Glomerular visceral epithelial cell (primary cell): ENCODE measurements around the gene CCDC86.
"Not testable (repeated sequence)": the region's sequence is repeated elsewhere in the genome, so short reads cannot be mapped to it uniquely, and the experiment has no call there.

Experiments used
- DNase-seq: peaks from one replicate; pipeline ENCODE4 v3.0.0-alpha.2; 2016; ENCODE audit errors: extremely low spot score

Gene CCDC86

DNA sequence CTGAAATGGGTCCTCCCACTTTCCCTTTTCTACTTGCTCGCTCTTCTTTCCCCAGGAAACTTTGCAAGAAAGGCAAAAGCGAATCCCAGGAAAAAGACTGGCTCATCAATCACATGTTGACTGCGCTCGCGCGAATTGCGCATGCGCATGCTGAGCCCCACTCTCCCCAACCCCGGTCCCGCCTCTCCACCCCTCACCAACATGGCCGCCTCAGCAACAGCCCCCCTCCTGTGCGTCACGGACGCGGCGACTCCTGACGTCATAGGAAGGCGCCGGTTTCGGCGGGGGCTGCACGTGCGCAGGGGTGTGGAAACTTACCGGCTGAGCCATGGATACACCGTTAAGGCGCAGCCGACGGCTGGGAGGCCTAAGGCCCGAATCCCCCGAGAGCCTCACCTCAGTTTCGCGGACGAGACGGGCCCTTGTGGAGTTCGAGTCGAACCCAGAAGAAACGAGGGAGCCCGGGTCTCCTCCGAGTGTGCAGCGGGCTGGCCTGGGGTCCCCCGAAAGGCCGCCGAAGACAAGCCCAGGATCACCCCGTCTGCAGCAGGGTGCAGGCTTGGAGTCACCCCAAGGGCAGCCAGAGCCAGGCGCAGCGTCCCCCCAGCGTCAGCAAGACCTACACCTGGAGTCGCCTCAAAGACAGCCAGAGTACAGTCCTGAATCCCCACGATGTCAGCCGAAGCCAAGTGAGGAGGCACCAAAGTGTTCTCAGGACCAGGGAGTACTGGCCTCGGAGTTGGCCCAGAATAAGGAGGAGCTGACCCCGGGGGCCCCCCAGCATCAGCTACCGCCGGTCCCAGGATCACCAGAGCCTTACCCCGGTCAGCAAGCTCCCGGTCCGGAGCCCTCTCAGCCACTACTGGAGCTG lies at the start of gene CCDC86:
CCDC86 (plus strand) TSS at position 317 of the 871 bp plus-strand sequence; CDS start at position 329, 12 bp downstream.
- DNase-seq, result peak; percentile 93

DNA sequence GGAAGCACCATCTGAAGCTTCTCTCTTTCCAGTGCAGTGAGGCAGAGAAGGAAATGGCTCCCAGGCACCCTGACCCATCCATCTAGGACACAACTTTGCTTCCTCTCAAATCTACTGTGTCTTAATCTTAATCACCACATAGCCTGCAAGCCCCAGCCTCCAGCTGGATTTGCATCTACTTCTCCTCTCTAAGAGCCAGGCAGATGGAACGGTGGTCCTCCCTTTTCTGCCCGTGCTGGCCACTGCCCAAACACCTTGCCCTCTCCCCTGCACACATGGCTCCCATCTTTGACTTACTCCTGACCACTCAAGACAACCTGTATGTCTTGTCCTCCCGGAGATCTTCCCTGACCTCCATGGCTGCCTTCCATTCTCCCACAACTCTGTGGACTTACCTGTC lies 49.4 kb upstream of the CCDC86 start:
- no peak for DNase-seq

GRCh38 chr11:60795291-60795690 lies 46.6 kb upstream of the CCDC86 start:
- DNase-seq, result no peak

DNA sequence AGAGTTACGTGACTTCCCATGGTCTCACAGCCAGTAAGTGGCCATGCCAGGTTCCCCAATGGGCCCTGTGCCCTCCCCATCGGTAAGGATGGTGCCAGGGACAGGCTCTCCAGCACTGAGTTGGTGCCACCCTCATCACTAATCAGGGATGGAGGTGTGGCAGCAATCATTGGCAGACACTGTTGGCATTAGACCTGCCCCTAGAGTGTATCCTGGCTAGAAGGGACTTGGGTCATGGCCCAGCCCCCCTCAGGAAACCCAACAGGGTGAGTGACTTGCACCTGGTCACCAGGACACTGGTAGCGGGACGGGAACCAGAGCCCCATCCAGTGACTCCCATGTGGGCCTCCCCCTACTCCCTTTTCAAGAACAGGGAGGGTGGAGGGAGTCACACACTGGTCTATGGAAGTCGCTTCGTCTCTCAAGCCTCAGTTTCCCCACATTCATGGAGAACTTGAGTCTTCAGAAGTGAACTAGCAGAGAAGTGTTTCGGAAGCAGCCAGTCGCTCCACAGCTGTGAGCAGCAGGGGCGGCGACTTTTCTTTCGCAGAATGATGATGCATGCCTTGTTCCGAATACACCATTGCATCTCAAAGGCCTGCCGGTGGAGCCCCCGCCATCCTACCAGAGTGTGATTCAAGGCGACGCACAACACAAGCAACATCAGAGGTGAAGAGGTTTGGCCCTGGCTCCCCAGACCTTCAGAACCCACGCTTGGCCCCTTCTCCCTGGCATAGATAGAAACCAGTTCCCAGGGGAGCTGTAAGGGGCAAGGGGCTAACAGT lies 43.9 kb upstream of the CCDC86 start:
- no peak for DNase-seq

- DNase-seq, result no peak
Measured at GRCh38 chr11:60798631-60799030, 43.3 kb upstream of the CCDC86 start.

GRCh38 chr11:60801194-60801593 lies 40.7 kb upstream of the CCDC86 start:
- DNase-seq, result no peak

GRCh38 chr11:60803273-60803936 lies 38.5 kb upstream of the CCDC86 start:
- DNase-seq, result no peak

GRCh38 chr11:60809249-60809648 lies 32.7 kb upstream of the CCDC86 start:
- no peak for DNase-seq

- DNase-seq, result no peak
Measured at GRCh38 chr11:60809691-60810090, 32.2 kb upstream of the CCDC86 start.

DNA sequence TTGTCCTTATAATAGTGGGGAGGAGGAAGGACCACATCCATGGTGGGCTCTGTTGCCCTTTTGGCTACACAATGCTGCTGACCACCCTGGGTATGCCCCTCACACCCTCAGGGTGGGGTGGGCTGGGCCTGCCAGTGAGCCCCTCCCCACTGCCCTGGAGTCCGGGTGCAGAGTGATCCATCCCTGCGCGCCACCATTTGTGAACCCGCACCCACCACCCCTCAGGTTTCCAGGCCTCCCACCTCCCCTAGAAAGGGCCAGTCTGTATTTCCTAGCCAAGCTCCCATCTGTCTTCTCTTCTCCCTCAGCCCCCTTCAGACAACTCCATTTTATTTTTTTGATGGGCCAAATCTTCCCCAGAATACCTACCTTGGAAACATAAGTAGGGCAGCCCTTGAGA lies 31.8 kb upstream of the CCDC86 start:
- DNase-seq, result no peak

DNA sequence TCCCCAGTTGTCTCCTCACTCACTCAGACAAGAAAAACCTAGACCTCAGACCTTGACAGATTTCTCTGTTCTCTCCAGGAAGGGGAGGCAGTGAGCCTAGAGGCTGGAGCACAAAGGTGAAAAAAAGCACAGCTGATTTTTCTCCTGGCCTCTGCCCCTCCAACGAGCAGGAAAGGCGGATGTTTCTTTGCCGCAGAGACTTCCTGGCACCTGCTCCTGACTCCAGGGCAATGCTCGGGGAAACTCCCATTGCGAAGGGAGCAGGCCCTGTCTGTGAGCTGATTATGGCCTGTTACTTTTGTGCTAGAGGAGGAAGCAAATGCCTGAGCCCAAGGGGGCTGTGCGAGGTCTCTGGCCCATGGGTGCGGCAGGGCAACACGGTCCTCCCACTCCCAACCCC lies 31.3 kb upstream of the CCDC86 start:
- DNase-seq, result no peak

DNA sequence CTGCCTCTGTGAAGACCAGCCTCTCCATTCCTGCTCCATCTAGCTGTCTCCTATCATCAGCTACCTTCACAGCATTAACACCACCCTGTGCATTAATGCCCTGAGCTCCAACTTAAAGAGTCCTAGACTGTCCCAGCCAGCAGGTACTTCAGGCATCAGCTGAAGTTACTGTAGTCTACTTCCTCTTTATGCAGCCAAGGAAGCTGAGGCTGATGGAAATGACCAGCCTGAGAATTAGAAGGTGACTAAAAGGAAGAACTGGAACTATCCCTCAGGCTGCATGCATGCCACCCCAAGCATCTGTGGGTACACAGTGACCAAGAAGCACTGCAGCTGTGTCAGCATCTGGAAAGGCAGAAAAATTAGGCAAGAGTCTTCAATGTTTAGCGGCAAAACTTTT lies 28.6 kb upstream of the CCDC86 start:
- no peak for DNase-seq

- no peak for DNase-seq
Measured at GRCh38 chr11:60814112-60814511, 27.8 kb upstream of the CCDC86 start.

DNA sequence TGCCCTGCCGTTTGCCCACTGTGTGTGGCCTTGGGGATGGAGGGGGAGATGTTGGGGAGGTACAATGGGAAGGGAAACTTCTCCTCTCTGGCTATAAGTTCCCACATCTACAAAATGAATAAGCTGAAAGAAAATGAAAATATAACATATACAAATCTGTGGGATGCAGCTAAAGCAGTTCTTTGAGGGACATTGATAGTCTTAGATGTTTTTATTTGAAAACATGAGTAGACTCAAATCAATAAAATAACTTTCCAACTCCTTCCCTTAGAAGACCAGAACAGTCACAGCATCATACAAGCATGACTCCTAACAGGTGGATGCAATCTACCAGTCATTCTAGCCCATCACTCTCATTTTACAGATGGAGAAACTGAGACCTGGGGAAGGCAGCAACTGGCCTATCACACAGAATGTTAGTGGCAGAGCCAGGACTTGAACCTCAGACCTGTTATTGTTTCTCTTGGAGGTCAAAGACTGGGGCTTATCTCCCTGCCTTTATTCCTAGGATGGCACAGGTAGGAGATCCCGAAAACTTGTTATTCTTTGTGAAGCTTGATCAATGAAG lies 25.2 kb upstream of the CCDC86 start:
- DNase-seq, result no peak

- DNase-seq, result no peak
Measured at GRCh38 chr11:60818057-60818456, 23.9 kb upstream of the CCDC86 start.

GRCh38 chr11:60821827-60822599 lies 19.9 kb upstream of the CCDC86 start:
- DNase-seq, result no peak

DNA sequence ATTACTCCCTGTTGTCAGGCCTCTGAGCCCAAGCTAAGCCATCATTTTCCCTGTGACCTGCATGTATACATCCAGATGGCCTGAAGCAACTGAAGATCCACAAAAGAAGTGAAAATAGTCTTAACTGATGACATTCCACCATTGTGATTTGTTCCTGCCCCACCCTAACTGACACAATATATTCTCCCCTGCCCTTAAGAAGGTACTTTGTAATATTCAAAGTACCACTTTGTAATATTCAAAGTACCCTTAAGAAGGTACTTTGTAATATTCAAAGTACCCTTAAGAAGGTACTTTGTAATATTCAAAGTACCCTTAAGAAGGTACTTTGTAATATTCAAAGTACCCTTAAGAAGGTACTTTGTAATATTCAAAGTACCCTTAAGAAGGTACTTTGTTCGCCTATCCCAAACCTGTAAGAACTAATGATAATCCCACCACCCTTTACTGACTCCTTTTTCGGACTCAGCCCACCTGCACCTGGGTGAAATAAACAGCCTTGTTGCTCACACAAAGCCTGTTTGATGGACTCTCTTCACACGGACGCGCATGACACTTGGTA lies 18.1 kb upstream of the CCDC86 start:
- not testable (repeated sequence) for DNase-seq

DNA sequence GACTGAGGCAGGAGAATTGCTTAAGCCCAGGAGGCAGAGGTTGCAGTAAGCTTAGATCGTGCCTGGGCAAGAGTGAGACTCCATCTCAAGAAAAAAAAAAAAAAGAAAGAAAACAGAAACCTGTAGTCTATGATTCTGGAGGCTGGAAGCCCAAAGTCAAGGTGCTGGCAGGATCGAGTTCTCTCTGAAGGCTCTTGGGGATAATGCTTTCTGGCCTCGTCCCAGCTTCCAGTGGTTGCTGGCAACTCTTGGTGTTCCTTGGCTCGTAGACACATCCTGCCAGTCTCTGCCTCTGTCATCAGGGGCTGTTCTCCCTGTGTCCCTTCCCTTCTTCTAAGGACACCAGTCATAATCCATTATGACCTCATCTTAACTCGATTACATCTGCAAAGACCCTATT lies 16.8 kb upstream of the CCDC86 start:
- no peak for DNase-seq

DNA sequence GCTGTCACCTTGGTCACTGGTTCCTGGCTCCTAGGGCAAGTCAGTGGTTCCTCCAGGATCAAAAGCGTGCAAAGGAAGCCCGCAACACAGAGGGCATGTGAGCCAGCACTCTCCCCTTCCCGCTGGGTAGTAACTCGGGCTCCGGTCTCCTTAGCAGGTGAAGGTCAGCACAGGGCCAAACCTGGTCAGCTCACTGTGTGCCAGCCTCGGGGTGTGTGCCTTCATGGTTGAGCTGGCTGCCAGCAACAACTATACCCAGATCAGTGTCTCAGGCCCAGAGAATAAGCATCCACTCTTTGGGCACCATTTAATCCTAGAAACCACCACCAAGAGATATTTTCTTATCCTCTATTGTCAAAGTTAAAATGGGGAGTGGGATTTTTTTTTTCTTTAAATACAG lies 16.1 kb upstream of the CCDC86 start:
- DNase-seq, result no peak

- DNase-seq, result no peak
Measured at GRCh38 chr11:60830478-60831142, 11.3 kb upstream of the CCDC86 start.

DNA sequence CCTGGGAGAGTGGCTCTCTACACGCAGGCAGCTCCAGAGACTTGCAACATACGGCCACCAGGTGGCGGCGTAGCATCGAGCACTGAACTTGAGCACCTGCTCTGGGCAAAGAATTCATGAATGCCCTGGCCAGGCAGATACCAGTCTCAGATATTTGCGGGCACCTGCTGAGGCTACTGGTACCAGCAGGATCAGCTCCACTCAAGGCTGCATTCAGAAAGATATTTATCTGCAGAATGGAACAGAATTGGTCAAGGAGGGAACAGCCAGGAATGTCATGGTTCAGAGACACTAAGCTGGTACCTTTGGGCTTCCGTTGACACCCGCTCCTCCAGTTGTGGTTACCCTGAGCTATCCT lies 10.8 kb upstream of the CCDC86 start:
- peak; percentile 82 for DNase-seq
